Measurements from ENCODE around the gene PLCB1. TPM values are rescaled to one million over a fixed set of nuclear protein-coding genes. Genes with fewer than 3 reads are reported as not detected.

PLCB1 gene
- polyA plus RNA-seq, 3 donors = 36.5 to 51.1 (median 46.4) TPM

DNA sequence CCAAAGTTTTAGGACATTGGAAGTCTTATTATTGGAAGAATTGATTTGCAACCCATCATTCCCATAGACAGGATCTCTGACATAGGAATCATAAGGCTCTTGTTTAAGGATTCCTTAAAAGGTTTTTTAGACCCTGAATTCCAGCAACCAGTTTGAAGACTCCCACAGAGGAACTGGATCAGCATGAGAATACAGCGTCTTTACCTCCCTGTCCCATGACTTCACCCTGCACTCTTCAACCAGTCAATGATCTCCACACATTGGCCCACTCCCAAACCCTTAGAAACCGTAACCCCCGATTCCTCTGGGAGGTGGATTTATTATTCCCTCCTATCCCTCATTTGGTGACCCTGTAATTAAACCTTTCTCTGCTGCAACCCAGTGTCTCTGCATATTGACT is 786.1 kb downstream of the PLCB1 start:
- no peak for DNase-seq (ENCODE audit: extremely low read depth in 1 of 11, low read depth in 9 of 11, low spot score in 4 of 11)

DNA sequence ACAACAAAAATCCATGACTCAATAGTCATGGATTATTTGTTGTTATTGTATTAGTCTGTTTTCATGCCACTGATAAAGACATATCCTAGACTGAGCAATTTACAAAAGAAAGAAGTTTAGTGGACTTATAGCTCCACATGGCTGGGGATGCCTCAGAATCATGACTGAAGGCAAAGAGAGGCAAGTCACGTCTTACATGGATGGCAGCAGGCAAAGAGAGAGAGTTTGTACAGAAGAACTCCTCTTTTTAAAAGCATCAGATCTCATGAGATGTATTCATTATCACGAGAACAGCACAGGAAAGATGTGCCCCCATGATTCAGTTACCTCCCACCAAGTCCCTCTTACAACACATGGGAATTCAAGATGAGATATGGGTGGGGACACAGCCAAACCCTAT is 792.5 kb downstream of the PLCB1 start:
- DNase-seq (ENCODE audit: extremely low read depth in 1 of 11, low read depth in 9 of 11, low spot score in 4 of 11) = no peak

DNA sequence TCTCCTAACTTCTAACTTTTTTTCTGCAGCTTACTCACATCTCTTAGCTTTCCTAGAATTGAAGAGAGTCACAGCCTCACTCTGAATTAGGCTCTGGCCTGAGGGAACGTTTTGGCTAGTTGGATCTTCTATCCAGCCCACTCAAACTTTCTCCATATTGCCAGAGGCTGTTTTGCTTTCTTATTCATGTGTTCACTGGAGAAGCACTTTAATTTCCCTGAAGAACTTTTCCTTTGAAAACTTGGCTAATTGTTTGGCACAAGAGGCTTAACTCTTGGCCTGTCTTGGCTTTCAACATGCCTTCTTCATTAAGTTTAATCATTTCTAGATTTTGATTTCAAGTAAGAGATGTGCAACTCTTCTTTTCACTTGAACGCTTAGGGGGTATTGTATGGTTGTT is 798.7 kb downstream of the PLCB1 start:
- DNase-seq (ENCODE audit: extremely low read depth in 1 of 11, low read depth in 9 of 11, low spot score in 4 of 11) = no peak

DNA sequence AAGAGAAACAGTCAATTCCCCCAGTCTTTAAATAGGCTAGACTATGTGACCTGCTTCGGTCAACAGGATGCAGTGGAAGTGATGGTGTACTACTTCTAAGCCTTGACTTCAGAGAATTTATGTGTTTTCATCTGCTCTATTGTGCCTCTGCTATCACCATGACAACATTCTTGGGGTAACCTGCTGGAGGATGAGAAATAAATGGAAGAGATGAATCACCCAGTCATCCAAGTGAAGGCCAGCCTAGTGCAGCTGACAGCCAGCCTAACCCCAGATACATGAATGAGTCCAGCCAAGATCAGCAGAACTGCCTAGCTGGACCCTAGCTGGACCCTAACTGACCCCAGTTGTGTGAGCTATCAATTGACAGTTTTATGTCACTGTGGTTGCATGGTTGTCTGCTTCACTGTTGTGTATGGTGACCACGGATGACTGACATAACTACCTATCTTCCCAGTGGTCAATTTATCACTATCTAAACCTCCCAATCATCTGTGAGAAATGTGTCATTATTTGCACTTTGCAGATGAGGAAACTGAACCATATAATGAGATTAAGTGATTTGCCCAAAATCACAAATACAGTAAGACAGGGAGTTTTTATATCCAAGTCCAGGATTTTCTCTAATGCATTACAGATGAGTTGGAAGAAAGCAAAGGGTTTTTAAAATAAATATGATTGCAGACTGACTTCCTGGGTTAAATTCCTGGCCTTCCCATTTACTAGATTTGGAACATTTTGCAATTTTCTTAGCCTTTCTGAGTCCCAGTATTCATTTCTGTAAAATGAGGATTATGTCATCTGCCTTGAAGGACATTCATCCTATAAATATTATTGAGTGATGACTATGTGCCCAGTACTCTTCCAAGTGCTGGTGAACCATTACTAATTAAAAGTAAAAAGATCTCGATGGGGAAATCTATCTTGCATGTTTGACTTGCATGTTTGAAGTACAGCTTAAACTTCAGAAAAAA is 800.4 kb downstream of the PLCB1 start:
- no peak for DNase-seq (ENCODE audit: extremely low read depth in 1 of 11, low read depth in 9 of 11, low spot score in 4 of 11)

DNA sequence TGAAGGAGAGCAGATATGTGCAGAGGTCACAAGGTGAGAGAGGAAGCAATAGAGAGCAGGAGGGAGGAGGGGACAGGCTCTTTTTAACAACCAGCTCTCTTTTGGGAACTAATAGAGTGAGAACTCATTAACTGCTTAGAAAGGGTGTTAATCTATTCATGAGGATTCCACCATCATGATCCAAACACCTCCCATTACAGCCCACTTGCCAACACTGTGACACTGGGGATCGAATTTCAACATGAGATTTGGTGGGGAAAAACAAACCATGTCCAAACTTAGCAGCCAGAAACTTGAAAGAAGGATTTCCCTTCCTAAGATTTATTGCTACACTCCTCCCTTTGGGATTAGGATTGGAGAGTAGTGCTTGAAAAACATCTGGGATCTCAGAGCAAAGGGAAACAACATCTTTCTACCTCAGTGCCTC is 801.3 kb downstream of the PLCB1 start:
- DNase-seq (ENCODE audit: extremely low read depth in 1 of 11, low read depth in 9 of 11, low spot score in 4 of 11) = peak in 2 of 11 donors; percentile 10 to 33

DNA sequence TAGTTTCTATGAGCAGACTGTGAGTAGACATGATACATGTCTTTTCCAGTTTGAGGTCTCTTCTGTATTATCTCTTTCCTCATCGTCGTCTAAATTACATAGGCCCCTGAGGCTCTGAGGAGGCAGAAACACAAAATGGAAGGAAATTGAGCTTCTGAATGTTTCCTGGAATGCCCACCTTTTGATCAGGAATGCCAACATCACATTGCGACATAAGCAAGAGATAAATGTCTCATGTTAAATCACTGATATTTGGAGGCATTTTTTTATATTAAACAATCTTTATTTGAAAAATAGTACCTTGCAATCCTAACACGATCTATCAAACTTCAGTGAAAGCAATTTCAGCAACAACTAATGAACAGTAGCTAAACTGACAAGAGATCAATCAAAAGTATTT is 802.3 kb downstream of the PLCB1 start:
- no peak for DNase-seq (ENCODE audit: extremely low read depth in 1 of 11, low read depth in 9 of 11, low spot score in 4 of 11)

Other genes with a start within 250 kb of the PLCB1 start
- under 1 TPM in 1 of 3 donors, not detected in 2; 0.07 TPM for gene HAO1, start 191.8 kb upstream of the PLCB1 start, polyA plus RNA-seq (ENCODE audit: insufficient read length in 3 of 3)
- 10 to 100 TPM; 61.0 to 70.8 (median 64.3) TPM for gene TMX4, start 112.5 kb upstream of the PLCB1 start, polyA plus RNA-seq (ENCODE audit: insufficient read length in 3 of 3)

Measured in renal cortex interstitium (tissue), 11 donors.